Uterus (tissue), 2 donors: ENCODE measurements around the gene SLC39A12.

Experiments
- CTCF ChIP-seq, 4 experiments: fragments of 200-600 bp in 2 of 4; fragments of 450-650 bp in 2 of 4; sonication (generic) in 2 of 4; IDR thresholded peaks; one replicate each; pipeline ENCODE4 v1.5.1; 2016 to 2019; ENCODE audit warnings: antibody characterized with exemption in 4 of 4, mild to moderate bottlenecking in 2 of 4, moderate library complexity in 1 of 4
- POLR2A ChIP-seq, 2 donors: fragments of 450-650 bp; IDR thresholded peaks; one replicate each; pipeline ENCODE4 v1.6.1; 2016; ENCODE audit warnings: antibody characterized with exemption in 2 of 2, mild to moderate bottlenecking in 1 of 2, moderate library complexity in 1 of 2

GRCh38 chr10:18043148-18044006 lies 91.7 kb downstream of the SLC39A12 start:
- TF ChIP-seq POLR2A (IDR thresholded peaks at IDR 0.05) (no peak), CTCF (IDR thresholded peaks at IDR 0.05) (no peak)
